Karpas-422 (cell line): ENCODE data around the gene NGB. TPM values are rescaled to one million over a fixed set of nuclear protein-coding genes. Genes with fewer than 3 reads are reported as not detected.

Source experiments
- DNase-seq: peaks from one replicate; pipeline ENCODE4 v3.0.0-alpha.2; 2015
- H2AFZ ChIP-seq: fragments of 200-600 bp; sonication (generic); 2 replicates; pipeline ENCODE4 v1.6.1; 2014; ENCODE audit warnings: antibody characterized with exemption, low read length, mixed read lengths
- H3K27ac ChIP-seq: fragments of 200-600 bp; sonication (generic); 2 replicates; pipeline ENCODE4 v1.5.1; 2014; ENCODE audit warnings: mild to moderate bottlenecking, low read length, moderate library complexity
- H3K27me3 ChIP-seq: fragments of 200-600 bp; sonication (generic); 2 replicates; pipeline ENCODE4 v1.6.1; 2014; ENCODE audit warnings: low read length, mixed read lengths
- H3K36me3 ChIP-seq: fragments of 200-600 bp; sonication (generic); 2 replicates; pipeline ENCODE4 v1.6.1; 2014; ENCODE audit warnings: low read length, mixed read lengths; ENCODE audit not compliant: insufficient read depth
- H3K4me1 ChIP-seq: fragments of 200-600 bp; sonication (generic); 2 replicates; pipeline ENCODE4 v1.6.1; 2014; ENCODE audit warnings: mild to moderate bottlenecking, low read length, mixed read lengths
- H3K4me2 ChIP-seq: fragments of 200-600 bp; sonication (generic); 2 replicates; pipeline ENCODE4 v1.6.1; 2014; ENCODE audit warnings: low read length, low read depth, mild to moderate bottlenecking; ENCODE audit not compliant: poor library complexity, severe bottlenecking
- H3K4me3 ChIP-seq: fragments of 200-600 bp; sonication (generic); 2 replicates; pipeline ENCODE4 v1.5.1; 2014; ENCODE audit warnings: mild to moderate bottlenecking, antibody characterized with exemption, low read length, mixed read lengths
- H3K79me2 ChIP-seq: fragments of 200-600 bp; sonication (generic); 2 replicates; pipeline ENCODE4 v1.6.1; 2014; ENCODE audit warnings: mild to moderate bottlenecking, low read length, mixed read lengths
- H3K9ac ChIP-seq: fragments of 200-600 bp; sonication (generic); 2 replicates; pipeline ENCODE4 v1.6.0; 2014; ENCODE audit warnings: low read length
- H3K9me2 ChIP-seq: fragments of 200-600 bp; sonication (generic), shearing (Covaris generic); replicated peaks from 2 replicates; pipeline ENCODE4 v1.6.0; 2014; ENCODE audit warnings: mild to moderate bottlenecking, low read length, moderate library complexity; ENCODE audit not compliant: insufficient read depth
- H3K9me3 ChIP-seq: fragments of 300-700, 200-600 bp; sonication (generic); 2 replicates; pipeline ENCODE4 v1.6.1; 2014; ENCODE audit warnings: low read length, mixed read lengths
- H4K20me1 ChIP-seq: fragments of 200-600 bp; sonication (generic); 2 replicates; pipeline ENCODE4 v1.6.1; 2014; ENCODE audit warnings: mild to moderate bottlenecking, antibody characterized with exemption, low read length, low read depth; ENCODE audit not compliant: insufficient read depth
- total RNA-seq: library from RNA; depleted of rRNA; stranded (reverse); fragments of >200 nt; shearing (Covaris generic); gene quantifications from 2 replicates; pipeline ENCODE4 v1.2.3, GENCODE V29; 2014; ENCODE audit warnings: low replicate concordance

Gene NGB
- total RNA-seq, 1 experiment from 2014 or later, result not detected

- Histone ChIP-seq H3K9me2 (no peaks in the 10 kb centered on the region), H3K4me2 (no peak overlapping the region), H3K4me1 (peaks cover 28% of the 10 kb centered on the region), H3K9ac (no peak overlapping the region), H3K27ac (no peak overlapping the region), H4K20me1 (no peaks in the 10 kb centered on the region), H3K36me3 (peaks cover 7% of the 10 kb centered on the region; the same call in 1 of the 2 replicates), H2AFZ (no peak overlapping the region), H3K79me2 (peaks cover 92% of the 10 kb centered on the region), H3K9me3 (no peaks in the 10 kb centered on the region), H3K4me3 (no peak overlapping the region), H3K27me3 (no peaks in the 10 kb centered on the region)
- DNase-seq, result no peak
Observed at GRCh38 chr14:77314539-77315457, 43.8 kb upstream of the NGB start.

DNA sequence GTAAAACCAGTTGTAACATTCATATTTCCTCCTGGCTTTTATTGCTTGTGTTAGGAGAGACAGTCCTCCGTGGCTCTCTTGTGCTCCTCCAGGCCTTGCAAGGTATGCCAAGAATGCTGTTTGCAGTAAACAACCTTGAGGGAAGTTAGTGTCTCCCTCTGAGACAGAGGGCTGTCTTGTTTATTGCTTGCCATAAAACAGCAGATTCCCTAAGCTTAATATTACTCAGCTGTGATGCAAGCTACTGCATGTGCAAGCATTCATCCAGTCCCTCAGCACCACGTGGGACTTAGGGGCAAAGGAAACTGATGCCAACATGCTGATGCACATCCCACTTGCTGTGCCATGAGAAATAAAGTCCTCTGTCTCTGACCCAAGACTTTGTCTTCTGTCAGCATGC is 43.0 kb upstream of the NGB start:
- no peak overlapping the region for H3K27ac ChIP-seq

GRCh38 chr14:77313371-77313770 is 42.4 kb upstream of the NGB start:
- H3K27ac ChIP-seq, result no peak overlapping the region
- peaks cover 7% of the 10 kb centered on the region; the same call in 1 of the 2 replicates for H3K36me3 ChIP-seq
- no peaks in the 10 kb centered on the region for H4K20me1 ChIP-seq
- no peak overlapping the region for H3K4me3 ChIP-seq
- no peaks in the 10 kb centered on the region for H3K9me2 ChIP-seq
- no peaks in the 10 kb centered on the region for H3K27me3 ChIP-seq
- H3K4me2 ChIP-seq, result no peak overlapping the region
- peaks cover 82% of the 10 kb centered on the region for H3K79me2 ChIP-seq
- no peak overlapping the region for H2AFZ ChIP-seq
- no peaks in the 10 kb centered on the region for H3K9me3 ChIP-seq
- H3K9ac ChIP-seq, result no peak overlapping the region
- H3K4me1 ChIP-seq, result peaks cover 21% of the 10 kb centered on the region
- no peak for DNase-seq

More for the DNA sequence above, 43.0 kb upstream of the NGB start:
- Histone ChIP-seq H4K20me1 (no peaks in the 10 kb centered on the region), H3K79me2 (peaks cover 89% of the 10 kb centered on the region), H3K27me3 (no peaks in the 10 kb centered on the region), H3K36me3 (peaks cover 7% of the 10 kb centered on the region; the same call in 1 of the 2 replicates), H3K9me2 (no peaks in the 10 kb centered on the region), H2AFZ (no peak overlapping the region), H3K9me3 (no peaks in the 10 kb centered on the region), H3K9ac (no peak overlapping the region), H3K4me2 (no peak overlapping the region), H3K4me1 (peaks cover 24% of the 10 kb centered on the region), H3K4me3 (no peak overlapping the region)
- DNase-seq, result no peak

DNA sequence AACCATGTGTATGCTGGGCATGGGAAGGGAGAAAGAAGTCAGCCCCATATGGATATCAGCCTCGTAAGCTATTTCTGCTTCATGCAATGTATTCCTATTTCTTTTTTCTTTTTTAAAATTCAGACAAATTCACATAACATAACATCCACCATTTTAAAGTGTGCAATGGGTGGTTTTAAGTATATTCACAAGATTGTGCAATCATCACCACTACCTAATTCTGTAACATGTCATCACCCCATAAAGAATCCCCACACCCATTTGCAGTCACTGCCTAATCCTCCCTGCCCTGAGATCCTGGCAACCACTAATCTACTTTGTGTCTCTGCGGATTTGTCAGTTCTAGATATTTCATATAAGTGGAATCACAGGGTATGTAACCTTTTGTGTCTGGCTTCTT is 40.2 kb upstream of the NGB start:
- peaks cover 18% of the 10 kb centered on the region for H3K4me1 ChIP-seq
- peaks cover 7% of the 10 kb centered on the region; the same call in 1 of the 2 replicates for H3K36me3 ChIP-seq
- H3K27me3 ChIP-seq, result no peaks in the 10 kb centered on the region
- DNase-seq, result no peak
- no peak overlapping the region for H3K4me2 ChIP-seq
- no peak overlapping the region for H2AFZ ChIP-seq
- no peak overlapping the region for H3K9ac ChIP-seq
- no peaks in the 10 kb centered on the region for H4K20me1 ChIP-seq
- no peaks in the 10 kb centered on the region for H3K9me2 ChIP-seq
- H3K9me3 ChIP-seq, result no peaks in the 10 kb centered on the region
- H3K4me3 ChIP-seq, result no peak overlapping the region
- H3K79me2 ChIP-seq, result peaks cover 61% of the 10 kb centered on the region
- H3K27ac ChIP-seq, result no peak overlapping the region

- H3K79me2 ChIP-seq, result peaks cover 50% of the 10 kb centered on the region
- no peaks in the 10 kb centered on the region for H3K27me3 ChIP-seq
- no peaks in the 10 kb centered on the region for H4K20me1 ChIP-seq
- DNase-seq, result no peak
- no peak overlapping the region for H3K27ac ChIP-seq
- no peak overlapping the region for H2AFZ ChIP-seq
- no peak overlapping the region for H3K9ac ChIP-seq
- no peaks in the 10 kb centered on the region for H3K9me2 ChIP-seq
- H3K9me3 ChIP-seq, result no peaks in the 10 kb centered on the region
- H3K4me1 ChIP-seq, result peaks cover 13% of the 10 kb centered on the region
- H3K4me3 ChIP-seq, result no peak overlapping the region
- peaks cover 7% of the 10 kb centered on the region; the same call in 1 of the 2 replicates for H3K36me3 ChIP-seq
- no peak overlapping the region for H3K4me2 ChIP-seq
Observed at GRCh38 chr14:77310026-77310425, 39.0 kb upstream of the NGB start.

GRCh38 chr14:77309131-77309530 is 38.1 kb upstream of the NGB start:
- no peaks in the 10 kb centered on the region for H4K20me1 ChIP-seq
- H3K4me2 ChIP-seq, result no peak overlapping the region
- no peaks in the 10 kb centered on the region for H3K27me3 ChIP-seq
- H3K9ac ChIP-seq, result no peak overlapping the region
- H3K9me2 ChIP-seq, result no peaks in the 10 kb centered on the region
- peaks cover 41% of the 10 kb centered on the region for H3K79me2 ChIP-seq
- no peaks in the 10 kb centered on the region for H3K9me3 ChIP-seq
- H3K4me3 ChIP-seq, result no peak overlapping the region
- H2AFZ ChIP-seq, result no peak overlapping the region
- H3K27ac ChIP-seq, result 0 out of 2 replicates have a peak overlapping the region, but pooled peaks have one; percentile 21
- peaks cover 7% of the 10 kb centered on the region for H3K36me3 ChIP-seq
- peaks cover 13% of the 10 kb centered on the region for H3K4me1 ChIP-seq
- DNase-seq, result no peak

GRCh38 chr14:77306851-77307496 is 36.0 kb upstream of the NGB start:
- Histone ChIP-seq H3K9me2 (no peaks in the 10 kb centered on the region), H3K9me3 (no peaks in the 10 kb centered on the region), H2AFZ (no peak overlapping the region), H3K4me1 (peaks cover 4% of the 10 kb centered on the region; the same call in 1 of the 2 replicates), H3K36me3 (peaks cover 7% of the 10 kb centered on the region), H3K9ac (no peak overlapping the region), H3K4me2 (no peak overlapping the region), H3K4me3 (no peak overlapping the region), H3K27ac (no peak overlapping the region), H4K20me1 (no peaks in the 10 kb centered on the region), H3K79me2 (peaks cover 23% of the 10 kb centered on the region), H3K27me3 (no peaks in the 10 kb centered on the region)
- DNase-seq, result no peak

- Histone ChIP-seq H4K20me1 (no peaks in the 10 kb centered on the region), H3K4me3 (no peak overlapping the region), H2AFZ (no peak overlapping the region), H3K27me3 (no peaks in the 10 kb centered on the region), H3K79me2 (peaks cover 18% of the 10 kb centered on the region), H3K27ac (no peak overlapping the region), H3K9ac (no peak overlapping the region), H3K4me2 (no peak overlapping the region), H3K9me3 (no peaks in the 10 kb centered on the region), H3K9me2 (no peaks in the 10 kb centered on the region), H3K4me1 (peaks cover 4% of the 10 kb centered on the region; the same call in 1 of the 2 replicates), H3K36me3 (peaks cover 3% of the 10 kb centered on the region)
- DNase-seq, result no peak
Observed at GRCh38 chr14:77306416-77306815, 35.4 kb upstream of the NGB start.
